ENCODE data around the gene RASEF. TPM values are rescaled to one million over a fixed set of nuclear protein-coding genes. Genes with fewer than 3 reads are reported as not detected.

RASEF gene
- total RNA-seq, 1 experiment from 2014 or later, result 2.2 TPM

DNA sequence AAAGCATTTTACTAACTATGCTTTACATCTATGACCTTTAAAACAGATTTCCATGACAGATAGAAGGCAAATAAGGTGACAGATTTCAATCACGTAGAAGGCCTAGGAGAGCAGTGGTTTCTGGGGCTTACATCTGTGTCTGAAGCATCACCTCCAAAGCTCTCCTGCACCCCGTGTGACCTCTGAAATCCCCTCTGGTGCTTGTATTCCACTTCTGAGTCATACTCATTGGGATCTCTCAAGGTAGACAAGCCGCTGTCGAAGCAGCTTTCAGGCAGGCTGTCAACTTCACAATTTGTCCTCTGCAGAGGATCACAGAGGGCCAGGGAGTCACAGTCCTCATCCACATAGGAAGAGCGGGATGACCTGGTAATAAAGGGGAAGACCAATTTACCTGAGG lies 62.2 kb downstream of the RASEF start:
- H3K36me3 Mint-ChIP-seq (ENCODE audit: insufficient read depth in 1 of 3, low read depth in 3 of 3), result no peaks in the 10 kb centered on the region
- TF ChIP-seq, protein P1, sequence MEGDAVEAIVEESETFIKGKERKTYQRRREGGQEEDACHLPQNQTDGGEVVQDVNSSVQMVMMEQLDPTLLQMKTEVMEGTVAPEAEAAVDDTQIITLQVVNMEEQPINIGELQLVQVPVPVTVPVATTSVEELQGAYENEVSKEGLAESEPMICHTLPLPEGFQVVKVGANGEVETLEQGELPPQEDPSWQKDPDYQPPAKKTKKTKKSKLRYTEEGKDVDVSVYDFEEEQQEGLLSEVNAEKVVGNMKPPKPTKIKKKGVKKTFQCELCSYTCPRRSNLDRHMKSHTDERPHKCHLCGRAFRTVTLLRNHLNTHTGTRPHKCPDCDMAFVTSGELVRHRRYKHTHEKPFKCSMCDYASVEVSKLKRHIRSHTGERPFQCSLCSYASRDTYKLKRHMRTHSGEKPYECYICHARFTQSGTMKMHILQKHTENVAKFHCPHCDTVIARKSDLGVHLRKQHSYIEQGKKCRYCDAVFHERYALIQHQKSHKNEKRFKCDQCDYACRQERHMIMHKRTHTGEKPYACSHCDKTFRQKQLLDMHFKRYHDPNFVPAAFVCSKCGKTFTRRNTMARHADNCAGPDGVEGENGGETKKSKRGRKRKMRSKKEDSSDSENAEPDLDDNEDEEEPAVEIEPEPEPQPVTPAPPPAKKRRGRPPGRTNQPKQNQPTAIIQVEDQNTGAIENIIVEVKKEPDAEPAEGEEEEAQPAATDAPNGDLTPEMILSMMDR (conservative IDR thresholded peaks at IDR 0.05), result no peak

More for the DNA sequence above, 62.2 kb downstream of the RASEF start:
- Histone ChIP-seq H4K5ac (ENCODE audit: insufficient read length, low read depth, low read length) (no peak overlapping the region), H3T11ph (ENCODE audit: low read length) (no peak overlapping the region), H3K23ac (ENCODE audit: insufficient read length, low read depth, low read length) (no peak overlapping the region), H3K79me1 (ENCODE audit: insufficient read depth, low read depth, low read length, poor library complexity, severe bottlenecking) (no peaks in the 10 kb centered on the region), H4K20me1 (ENCODE audit: control insufficient read depth, insufficient read depth, insufficient read length) (no peaks in the 10 kb centered on the region), H3K9ac (ENCODE audit: extremely low read depth, insufficient read length, low read length) (no peak overlapping the region), H3K56ac (ENCODE audit: insufficient read length, low read depth, low read length) (no peak overlapping the region), H3K23me2 (ENCODE audit: insufficient read length, low read depth, low read length, poor library complexity, severe bottlenecking) (no peaks in the 10 kb centered on the region), H3K79me2 (ENCODE audit: insufficient read depth, low read length) (no peaks in the 10 kb centered on the region), H2BK15ac (ENCODE audit: low read depth, low read length) (no peak overlapping the region), H3K27ac (ENCODE audit: insufficient read length, low read depth, low read length) (no peak overlapping the region), H3K4ac (ENCODE audit: low read depth, low read length) (no peak overlapping the region), H3K14ac (ENCODE audit: insufficient read depth, low read length) (no peak overlapping the region), H4K8ac (replicated peaks; ENCODE audit: insufficient read length, low read depth, low read length) (no peak overlapping the region), H2AFZ (ENCODE audit: low read length) (no peak overlapping the region), H3K27me3 (ENCODE audit: insufficient read depth, low read length) (no peaks in the 10 kb centered on the region), H2AK5ac (ENCODE audit: insufficient read length, low read length) (no peak overlapping the region), H3K4me1 (ENCODE audit: insufficient read depth, low read length) (peaks cover 5% of the 10 kb centered on the region; the same call in 1 of the 2 replicates), H2BK120ac (ENCODE audit: low read depth, low read length, poor library complexity, severe bottlenecking) (no peak overlapping the region), H3K18ac (ENCODE audit: insufficient read length, low read depth, low read length) (no peak overlapping the region), H3K9me3 (ENCODE audit: control insufficient read depth, low read depth, low read length) (no peaks in the 10 kb centered on the region), H2BK12ac (ENCODE audit: insufficient read length, low read depth, low read length) (no peak overlapping the region), H2BK5ac (ENCODE audit: insufficient read length, low read length) (no peak overlapping the region), H3K4me2 (ENCODE audit: insufficient read depth, insufficient read length, low read length) (no peak overlapping the region), H4K91ac (ENCODE audit: insufficient read length, low read depth, low read length) (no peak overlapping the region), H2BK20ac (ENCODE audit: low read depth, low read length, poor library complexity, severe bottlenecking) (no peak overlapping the region)
- H3K27me3 Mint-ChIP-seq (ENCODE audit: low read depth), result no peaks in the 10 kb centered on the region
- no CpG with 5 or more reads among the region's 5 CpGs for WGBS (ENCODE audit: extremely low coverage, insufficient read length, low lambda C conversion rate)
- peaks cover 7 to 13% of the 10 kb centered on the region in 2 experiments for H3K4me1 Mint-ChIP-seq
- no peak overlapping the region for H3K27ac Mint-ChIP-seq
- no peaks in the 10 kb centered on the region for H3K9me3 Mint-ChIP-seq
- H3K4me3 Mint-ChIP-seq, result no peak overlapping the region
- DNase-seq, result no peak

Data from H9 (cell line).